K562 (cell line): ENCODE measurements around the gene C2orf92. TPM values are rescaled to one million over a fixed set of nuclear protein-coding genes. Genes with fewer than 3 reads are reported as not detected.

ENCODE experiments used
- ATAC-seq: fragments of 200-7000 bp; cut with Tn5 transposase; 3 replicates; pipeline ENCODE4 v1.9.1; 2020; ENCODE audit warnings: moderate library complexity
- BruUV-seq: library from RNA; stranded (reverse); fragments of 400-500 nt; replicated peaks from 2 replicates; lab custom pipeline; 2021; lab: Mats Ljungman, UMichigan
- CTCF ChIA-PET: fragments of 300-600 bp; formaldehyde crosslinking; extraction: SDS; loops from one replicate; lab custom pipeline; 2021; ENCODE audit warnings: low intra/inter-chr PET ratio; lab: Yijun Ruan, JAX
- POLR2A ChIA-PET: fragments of 300-600, 350-650 bp; sonication (Branson Sonifier 250); formaldehyde crosslinking; extraction: SDS; loops from one replicate; lab custom pipeline; 2021; ENCODE audit warnings: antibody characterized with exemption, inconsistent platforms; lab: Yijun Ruan, JAX
- DNase-seq, 4 experiments: peaks; one replicate each; pipeline versions ENCODE4 v3.0.0 to v3.0.0-alpha.2; 2011 to 2018; ENCODE audit warnings: low spot score in 3 of 4, mixed read lengths in 3 of 4; ENCODE audit errors: extremely low read depth in 1 of 4
- FAIRE-seq: peaks from 2 replicates; lab custom pipeline; 2011; peaks lifted over from hg19 to GRCh38; lab: Jason Lieb, UNC
- H2AFZ ChIP-seq: 2 replicates; pipeline ENCODE4 v1.6.0; 2011; ENCODE audit warnings: low read depth, low read length, control low read depth, inconsistent platforms
- H3K27ac ChIP-seq: fragments of 200-600 bp; 3 replicates; pipeline ENCODE4 v1.8.0; 2011; ENCODE audit warnings: low read depth, mild to moderate bottlenecking, control low read depth, inconsistent platforms, low read length, moderate library complexity, mixed read lengths; ENCODE audit errors: extremely low read depth
- H3K27me3 ChIP-seq, 2 experiments: fragments of 300-600 bp in 1 of 2; 2 replicates in 1 of 2; 3 replicates in 1 of 2; pipeline versions ENCODE4 v1.6.0 to v1.8.0; 2011; ENCODE audit warnings: inconsistent platforms in 2 of 2, low read length in 2 of 2, mild to moderate bottlenecking in 1 of 2, mixed read lengths in 1 of 2, moderate library complexity in 1 of 2; ENCODE audit not compliant: control insufficient read depth in 2 of 2, insufficient read depth in 2 of 2
- H3K36me3 ChIP-seq: fragments of 300-600 bp; 3 replicates; pipeline ENCODE4 v1.8.0; 2011; ENCODE audit warnings: mild to moderate bottlenecking, low read length, inconsistent platforms; ENCODE audit not compliant: control insufficient read depth, insufficient read depth
- H3K4me1 ChIP-seq, 2 experiments: fragments of 200-600 bp in 1 of 2; replicated peaks in 1 of 2; 2 replicates in 1 of 2; 3 replicates in 1 of 2; pipeline versions ENCODE4 v1.5.1 to v1.8.0; 2011; ENCODE audit warnings: inconsistent platforms in 2 of 2, low read length in 2 of 2, mild to moderate bottlenecking in 1 of 2, mixed read lengths in 1 of 2, moderate library complexity in 1 of 2; ENCODE audit not compliant: control insufficient read depth in 2 of 2, insufficient read depth in 2 of 2
- H3K4me2 ChIP-seq: 2 replicates; pipeline ENCODE4 v1.6.1; 2011; ENCODE audit warnings: low read length, control low read depth, inconsistent platforms, mixed read lengths; ENCODE audit not compliant: insufficient read depth
- H3K4me3 ChIP-seq: fragments of 200-600 bp; sonication (generic), shearing (Covaris generic); 2 replicates; pipeline ENCODE4 v1.5.1; 2016; ENCODE audit warnings: control low read depth, inconsistent platforms
- H3K79me2 ChIP-seq: fragments of 200-600 bp; 3 replicates; pipeline ENCODE4 v1.8.0; 2011; ENCODE audit warnings: low read length, inconsistent platforms; ENCODE audit not compliant: control insufficient read depth, insufficient read depth
- H3K9ac ChIP-seq, 2 experiments: 2 replicates each; pipeline versions ENCODE4 v1.6.0 to v1.6.1; 2011; ENCODE audit warnings: low read depth in 2 of 2, low read length in 2 of 2, control low read depth in 1 of 2, inconsistent platforms in 1 of 2, mild to moderate bottlenecking in 1 of 2, mixed read lengths in 1 of 2; ENCODE audit not compliant: insufficient read depth in 1 of 2
- H3K9me1 ChIP-seq: one replicate; pipeline ENCODE4 v1.6.0; 2011; ENCODE audit warnings: inconsistent platforms, mild to moderate bottlenecking, low read length, moderate library complexity; ENCODE audit not compliant: control insufficient read depth, insufficient read depth
- H3K9me3 ChIP-seq: replicated peaks from 2 replicates; pipeline ENCODE4 v1.5.1; 2011; ENCODE audit warnings: low read depth, low read length, inconsistent platforms; ENCODE audit not compliant: control insufficient read depth, insufficient read depth
- H4K20me1 ChIP-seq: replicated peaks from 2 replicates; pipeline ENCODE4 v1.6.1; 2011; ENCODE audit warnings: low read length, inconsistent platforms, mixed read lengths; ENCODE audit not compliant: control insufficient read depth, insufficient read depth
- ADNP ChIP-seq: fragments of 200-800 bp; sonication (Bioruptor generic); IDR thresholded peaks from 2 replicates; pipeline ENCODE4 v1.6.1; 2016; ENCODE audit warnings: missing genetic modification characterization, missing compliant biosample characterization
- BCL6 ChIP-seq: fragments of 250-450 bp; sonication (Bioruptor Pico); IDR thresholded peaks from 2 replicates; pipeline ENCODE4 v1.4.0; 2020
- CEBPG ChIP-seq, 3 experiments: fragments of 200-800 bp in 1 of 3; sonication (Bioruptor generic) in 1 of 3; sonication (generic) in 1 of 3; formaldehyde crosslinking in 1 of 3; IDR thresholded peaks in 2 of 3; conservative IDR thresholded peaks in 1 of 3; 2 replicates each; pipeline versions ENCODE4 v1.6.1 to v1.8.0; 2016 to 2022; ENCODE audit warnings: missing compliant biosample characterization in 2 of 3, missing genetic modification characterization in 2 of 3, mild to moderate bottlenecking in 1 of 3, missing genetic modification reagents in 1 of 3
- ELF2 ChIP-seq: fragments of 250-450 bp; sonication (Bioruptor Pico); IDR thresholded peaks from 2 replicates; pipeline ENCODE4 v1.5.0; 2021; ENCODE audit warnings: mild to moderate bottlenecking
- PHF21A ChIP-seq: fragments of 450-650 bp; IDR thresholded peaks from 2 replicates; pipeline ENCODE4 v1.6.1; 2017; ENCODE audit warnings: low read depth, borderline replicate concordance
- PRPF4 ChIP-seq: fragments of 200-400 bp; formaldehyde crosslinking; IDR thresholded peaks from one replicate; pipeline ENCODE4 v1.6.1; 2017; ENCODE audit warnings: low read length, low read depth, mild to moderate bottlenecking; ENCODE audit not compliant: insufficient read depth, poor library complexity, severe bottlenecking
- SMAD2 ChIP-seq: fragments of 150-350 bp; IDR thresholded peaks from 2 replicates; pipeline ENCODE4 v1.6.1; 2014; ENCODE audit warnings: low read depth, mild to moderate bottlenecking, low read length
- TAF15 ChIP-seq: fragments of 200-400 bp; formaldehyde crosslinking; IDR thresholded peaks from 2 replicates; pipeline ENCODE4 v1.6.1; 2017; ENCODE audit warnings: mild to moderate bottlenecking, low read depth, low read length, moderate library complexity
- TSC22D4 ChIP-seq: fragments of 450-650 bp; IDR thresholded peaks from 2 replicates; pipeline ENCODE4 v1.6.1; 2016; ENCODE audit warnings: missing genetic modification characterization, missing biosample characterization, control low read depth
- ZNF12 ChIP-seq: sonication (generic); formaldehyde crosslinking; IDR thresholded peaks from 2 replicates; pipeline ENCODE4 v1.4.0; 2020; ENCODE audit warnings: mild to moderate bottlenecking, missing genetic modification reagents
- ZNF124 ChIP-seq: sonication (generic); formaldehyde crosslinking; IDR thresholded peaks from 2 replicates; pipeline ENCODE4 v1.8.1; 2022; ENCODE audit warnings: missing genetic modification reagents
- WGBS: fragments of 100-300 bp; shearing (Covaris generic); methylation state at CpG from one replicate; pipeline ENCODE4 v1.1.6; 2016; ENCODE audit warnings: low coverage, mixed read lengths; ENCODE audit not compliant: insufficient coverage; ENCODE audit errors: missing lambda C conversion rate; 5-methylcytosine and 5-hydroxymethylcytosine counted together
- in situ Hi-C: fragments of 300-500 bp; cut with MboI; formaldehyde crosslinking; loops from 4 replicates; pipeline ENCODE4 v1.15.0; 2018; ENCODE audit warnings: inconsistent platforms, mixed read lengths
- intact Hi-C: fragments of 100-400 bp; cut with micrococcal nuclease; formaldehyde crosslinking; loops from 2 replicates; pipeline ENCODE4 v1.14.2; 2022
- polyA plus RNA-seq, 8 experiments: library from polyadenylated mRNA; depleted of rRNA in 4 of 8; stranded (reverse) in 5 of 8; unstranded in 3 of 8; fragments of >200 nt; fragmentation: Nextera tagmentation in 2 of 8; fragmentation: Illumina TruSeq in 1 of 8; extraction: Ambion mirVana in 2 of 8; extraction: Trizol in 1 of 8; gene quantifications; 2 replicates each; pipeline versions ENCODE4 v1.2.1 to v1.2.3, GENCODE V29; 2011 to 2014; ENCODE audit warnings: inconsistent platforms in 1 of 8, missing spikeins in 1 of 8
- total RNA-seq, 7 experiments: library from RNA; depleted of rRNA in 6 of 7; stranded (reverse); fragments of >200 nt in 6 of 7; fragmentation: Illumina TruSeq in 2 of 7; extraction: Trizol in 2 of 7; gene quantifications; 2 replicates each; pipeline versions ENCODE4 v1.2.1 to v1.2.3, GENCODE V29; 2011 to 2021; ENCODE audit warnings: low replicate concordance in 1 of 7
- TF ChIP-seq, protein P1 (sequence below), 2 experiments: fragments of 450-650 bp in 1 of 2; sonication (generic) in 1 of 2; formaldehyde crosslinking in 1 of 2; IDR thresholded peaks in 1 of 2; conservative IDR thresholded peaks in 1 of 2; 2 replicates each; pipeline versions ENCODE4 v1.6.1 to v1.8.1; 2016 to 2023; ENCODE audit warnings: mild to moderate bottlenecking in 2 of 2, moderate library complexity in 2 of 2, inconsistent platforms in 1 of 2, missing genetic modification reagents in 1 of 2

C2orf92 gene
- total and polyA plus RNA-seq, 9 of the 15 experiments (the other 6 are each of a cell fraction or from before 2014, with no cell fraction given) = 0.65 to 6.8 (median 3.6) TPM

- TF ChIP-seq TSC22D4 (tag) (no peak), ZNF12 (peak; percentile 96), PHF21A (no peak), ADNP (peak; percentile 43; the same call in 1 of the 2 replicates), TAF15 (no peak), PRPF4 (no peak), ZNF124 (CRISPR knock-in tag) (no peak), ELF2 (CRISPR knock-in tag) (no peak), BCL6 (CRISPR knock-in tag) (no peak)
These were observed 57.0 kb downstream of the C2orf92 start (continued) for GRCh38 chr2:97726261-97727064.

DNA sequence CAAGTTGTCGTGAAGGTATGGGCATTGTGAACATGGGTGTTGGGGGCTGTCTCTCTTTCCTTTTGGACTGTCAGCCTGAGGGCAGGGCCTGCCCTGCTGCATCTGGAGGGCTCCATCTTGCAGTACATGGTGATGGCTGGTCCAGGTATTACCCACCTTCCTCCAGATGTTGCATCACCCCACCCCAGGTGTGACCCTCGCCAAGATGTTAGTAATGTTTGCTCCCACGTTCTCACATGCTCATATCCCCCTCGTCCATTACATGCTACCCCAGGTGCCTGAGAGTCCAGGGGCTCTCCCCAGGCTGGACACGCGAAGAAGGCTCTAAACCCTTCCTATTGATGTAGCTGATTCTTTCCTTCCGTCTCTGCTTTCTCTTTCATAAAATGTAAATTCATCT, 57.8 kb downstream of the C2orf92 start:
- no peaks in the 10 kb centered on the region for H3K9me1 ChIP-seq
- ChIA-PET CTCF (no interaction called here), POLR2A (interaction anchor here (0.7 to 1.6 kb wide), 2 partner anchors 13 to 1420 kb away, joined by 3 to 5 read pairs; no protein-coding TSS in a partner anchor)
- no peak for FAIRE-seq
- no peak overlapping the region for H3K27ac ChIP-seq
- TF ChIP-seq SMAD2 (no peak), CEBPG (CRISPR knock-in tag; IDR thresholded peaks at IDR 0.05) (0 out of 2 replicates have a peak, but pooled peaks have one; percentile 30), CEBPG (tag; conservative IDR thresholded peaks at IDR 0.05 in 1 of 2, IDR thresholded peaks at IDR 0.05 in 1 of 2) (peak; percentile 8 to 30; a peak in 2 of 4 replicates)
- TF ChIP-seq, protein P1, sequence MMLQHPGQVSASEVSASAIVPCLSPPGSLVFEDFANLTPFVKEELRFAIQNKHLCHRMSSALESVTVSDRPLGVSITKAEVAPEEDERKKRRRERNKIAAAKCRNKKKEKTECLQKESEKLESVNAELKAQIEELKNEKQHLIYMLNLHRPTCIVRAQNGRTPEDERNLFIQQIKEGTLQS (IDR thresholded peaks at IDR 0.05) = peak; percentile 51; the same call in 1 of the 2 replicates
- TF ChIP-seq, protein P1 (CRISPR knock-in tag; conservative IDR thresholded peaks at IDR 0.05) = no peak
- intact Hi-C loops = no loop called here
- H3K27me3 ChIP-seq = peaks cover 0 to 42% of the 10 kb centered on the region in 2 experiments; a peak in 2 of 5 replicates
- in situ Hi-C loops = no loop called here
- H3K4me3 ChIP-seq = no peak overlapping the region
- H3K9me3 ChIP-seq = no peaks in the 10 kb centered on the region
- H4K20me1 ChIP-seq = no peaks in the 10 kb centered on the region
- no peak overlapping the region for H3K4me2 ChIP-seq
- H3K36me3 ChIP-seq = no peaks in the 10 kb centered on the region
- no TSS peak for BruUV-seq
- H2AFZ ChIP-seq = no peak overlapping the region
- H3K79me2 ChIP-seq = no peaks in the 10 kb centered on the region
- H3K4me1 ChIP-seq = peaks cover 0 to 17% of the 10 kb centered on the region in 2 experiments; a peak in 1 of 5 replicates
- no peak overlapping the region for H3K9ac ChIP-seq
- 33% methylated on average over 7 of the region's 7 CpGs for WGBS
- no peak for DNase-seq
- no peak for ATAC-seq
